Suprapubic skin (tissue), 4 donors: Measurements from ENCODE around the gene ARHGAP30.

ENCODE experiments used
- CTCF ChIP-seq, 2 donors: fragments of 200-600 bp in 1 of 2; fragments of 450-650 bp in 1 of 2; sonication (generic) in 1 of 2; IDR thresholded peaks; one replicate each; pipeline ENCODE4 v1.5.1; 2016 to 2019; ENCODE audit warnings: antibody characterized with exemption in 2 of 2, mild to moderate bottlenecking in 1 of 2, moderate library complexity in 1 of 2
- EP300 ChIP-seq: sonication (generic); formaldehyde crosslinking; IDR thresholded peaks from one replicate; pipeline ENCODE4 v1.6.1; 2017; ENCODE audit warnings: antibody characterized with exemption
- POLR2A ChIP-seq, 2 donors: fragments of 450-650 bp; IDR thresholded peaks; one replicate each; pipeline ENCODE4 v1.6.1; 2017; ENCODE audit warnings: antibody characterized with exemption in 2 of 2, mild to moderate bottlenecking in 2 of 2, moderate library complexity in 2 of 2
- POLR2AphosphoS5 ChIP-seq, 3 donors: sonication (generic); formaldehyde crosslinking; IDR thresholded peaks; one replicate each; pipeline ENCODE4 v1.6.1; 2017; ENCODE audit warnings: antibody characterized with exemption in 3 of 3

DNA sequence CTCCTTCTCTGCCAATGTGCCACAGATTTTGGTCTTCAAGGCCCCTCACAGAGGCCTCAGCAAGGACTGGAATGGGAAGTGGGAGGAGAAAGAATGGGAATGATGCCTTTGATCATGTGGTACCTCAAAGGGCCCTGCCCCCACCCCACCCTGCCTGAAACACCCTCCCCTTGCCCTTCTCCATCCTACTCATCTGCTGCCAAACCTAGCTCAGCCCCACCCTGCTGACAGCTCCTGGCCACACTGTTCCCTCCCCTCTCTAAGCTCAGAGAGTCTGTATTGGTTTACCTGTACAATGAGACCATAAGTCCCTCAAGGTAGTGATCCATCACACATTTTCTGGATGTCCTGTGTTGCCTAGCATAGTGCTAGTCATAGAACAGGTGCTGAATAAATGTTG, 6.7 kb upstream of the ARHGAP30 start:
- no peak for TF ChIP-seq EP300
- TF ChIP-seq CTCF (IDR thresholded peaks at IDR 0.05), result no peak
- TF ChIP-seq POLR2AphosphoS5 (IDR thresholded peaks at IDR 0.05), result no peak
- TF ChIP-seq POLR2A (IDR thresholded peaks at IDR 0.05), result no peak
